Measurements from ENCODE around the gene HSPA5.
"Not testable (repeated sequence)": the region's sequence is repeated elsewhere in the genome, so short reads cannot be mapped to it uniquely, and the experiment has no call there.

The HSPA5 gene

GRCh38 chr9:125241863-125242739 lies 958 bp upstream of the HSPA5 start:
- DNase-seq: peak in 1 of 2 experiments; percentile 34

GRCh38 chr9:125240649-125240999 lies 519 bp downstream of the HSPA5 start:
- DNase-seq: peak; percentile 14 to 33

GRCh38 chr9:125239631-125240597 lies 1.2 kb downstream of the HSPA5 start:
- no peak for DNase-seq

GRCh38 chr9:125238915-125239446 lies 2.2 kb downstream of the HSPA5 start:
- DNase-seq: no peak

GRCh38 chr9:125238127-125238914 lies 2.8 kb downstream of the HSPA5 start:
- DNase-seq: no peak

GRCh38 chr9:125236520-125237159 lies 4.5 kb downstream of the HSPA5 start:
- not testable (repeated sequence) for DNase-seq

- no peak for DNase-seq
Measured at GRCh38 chr9:125235804-125236519, 5.2 kb downstream of the HSPA5 start.

GRCh38 chr9:125234099-125234498 lies 7.0 kb downstream of the HSPA5 start:
- not testable (repeated sequence) for DNase-seq

- no peak for DNase-seq
Measured at GRCh38 chr9:125233678-125234077, 7.5 kb downstream of the HSPA5 start.

- DNase-seq: no peak
Measured at GRCh38 chr9:125227761-125228160, 13.4 kb downstream of the HSPA5 start.

GRCh38 chr9:125224858-125225257 lies 16.3 kb downstream of the HSPA5 start:
- DNase-seq: not testable (repeated sequence)

- DNase-seq: no peak
Measured at GRCh38 chr9:125218621-125219020, 22.5 kb downstream of the HSPA5 start.

GRCh38 chr9:125214186-125214585 lies 27.0 kb downstream of the HSPA5 start:
- DNase-seq: no peak

- DNase-seq: no peak
Measured at GRCh38 chr9:125204477-125204876, 36.7 kb downstream of the HSPA5 start.

- no peak for DNase-seq
Measured at GRCh38 chr9:125202846-125203618, 38.1 kb downstream of the HSPA5 start.

GRCh38 chr9:125200216-125201047 lies 40.7 kb downstream of the HSPA5 start, which contains the start of gene RABEPK:
TSS of gene RABEPK (plus strand) at chr9:125200542. CDS start at chr9:125203014, 2,472 bp downstream.
- DNase-seq: peak; percentile 58 to 90

GRCh38 chr9:125195591-125195990 lies 45.6 kb downstream of the HSPA5 start:
- not testable (repeated sequence) for DNase-seq

- not testable (repeated sequence) for DNase-seq
Measured at GRCh38 chr9:125194466-125194865, 46.7 kb downstream of the HSPA5 start.

- no peak for DNase-seq
Measured at GRCh38 chr9:125190361-125190801, 50.8 kb downstream of the HSPA5 start.
